SK-N-DZ (cell line): ENCODE measurements around the gene CHRNA4. TPM values are rescaled to one million over a fixed set of nuclear protein-coding genes. Genes with fewer than 3 reads are reported as not detected.

ENCODE experiments used
- DNase-seq: peaks from one replicate; pipeline ENCODE4 v3.0.0-alpha.2; 2015; ENCODE audit warnings: low spot score
- polyA plus RNA-seq, 2 experiments: library from polyadenylated mRNA; depleted of rRNA; stranded (reverse); fragments of >200 nt; gene quantifications; 2 replicates each; pipeline ENCODE4 v1.2.3, GENCODE V29; 2014

CHRNA4 gene
- 0.14 TPM in 1 of 2 replicates, not detected in the other for polyA plus RNA-seq (2014; cell fraction: cytosol; rRNA removed)
- polyA plus RNA-seq (2014; cell fraction: nucleus; rRNA removed): 0.03 TPM in 1 of 2 replicates, not detected in the other

DNA sequence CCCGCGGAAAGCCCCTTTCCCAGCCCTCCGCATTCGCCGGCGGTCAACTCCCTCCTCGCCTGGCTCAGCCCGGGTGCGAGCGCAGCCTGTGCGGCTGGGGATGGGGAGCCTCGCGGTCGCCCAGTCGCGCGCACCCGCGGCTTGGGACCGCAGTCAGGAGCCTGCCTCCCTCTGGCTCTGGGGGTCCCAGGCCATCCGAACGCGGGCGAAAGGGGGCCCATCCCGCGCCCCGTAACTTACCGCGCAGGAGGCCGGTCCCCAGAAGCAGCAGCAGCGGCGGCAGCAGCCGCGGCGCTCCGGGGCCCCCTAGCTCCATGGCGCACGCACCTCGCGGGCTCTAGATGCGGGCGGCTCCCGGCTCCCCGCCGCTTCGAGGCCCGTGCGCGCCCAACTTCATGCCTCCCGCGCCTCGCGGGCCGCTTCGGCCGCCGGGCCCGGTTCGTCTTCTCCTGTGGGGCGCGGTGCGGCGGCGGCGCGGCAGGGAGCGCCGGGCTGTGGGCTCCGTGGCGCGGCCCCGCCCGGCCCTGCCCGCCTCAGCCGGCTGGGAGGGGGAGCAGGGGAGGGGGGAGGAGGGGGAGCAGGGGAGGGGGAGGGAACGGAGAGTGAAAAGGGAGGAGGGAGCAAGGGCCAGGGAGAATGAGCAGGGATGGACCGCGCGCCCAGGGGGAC lies at the start of gene CHRNA4:
Gene CHRNA4, minus strand, starts transcription at position 500 of the 669 bp plus-strand sequence. Its CDS starts 184 bp downstream, at position 316.
- no peak for DNase-seq

DNA sequence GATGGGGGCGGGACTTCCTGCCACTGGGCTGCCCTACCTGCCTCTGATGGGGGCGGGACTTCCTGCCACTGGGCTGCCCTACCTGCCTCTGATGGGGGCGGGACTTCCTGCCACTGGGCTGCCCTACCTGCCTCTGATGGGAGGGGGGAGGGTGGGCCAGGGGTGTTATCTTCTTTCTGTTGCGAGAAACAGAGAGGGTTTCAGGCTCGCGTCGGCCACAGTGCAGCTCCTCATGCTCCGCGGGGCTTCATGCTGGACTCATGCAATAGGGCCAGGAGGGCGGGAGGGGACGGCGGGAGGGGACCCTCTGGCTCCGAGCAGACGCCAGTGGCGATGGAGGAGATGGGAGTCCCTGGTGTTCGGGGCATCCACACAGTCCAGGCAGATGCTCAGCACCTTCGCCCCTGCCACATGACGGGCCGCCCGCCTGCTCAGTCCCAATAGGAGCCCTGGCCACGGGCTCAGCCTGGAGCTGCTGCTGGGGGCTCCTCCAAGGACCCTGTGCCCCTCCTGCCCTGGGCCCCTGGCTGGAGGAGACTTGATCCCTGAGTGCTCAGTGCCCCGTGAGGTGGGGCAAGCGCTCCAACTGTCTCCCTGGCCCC lies 48.8 kb upstream of the CHRNA4 start:
- DNase-seq: no peak

DNA sequence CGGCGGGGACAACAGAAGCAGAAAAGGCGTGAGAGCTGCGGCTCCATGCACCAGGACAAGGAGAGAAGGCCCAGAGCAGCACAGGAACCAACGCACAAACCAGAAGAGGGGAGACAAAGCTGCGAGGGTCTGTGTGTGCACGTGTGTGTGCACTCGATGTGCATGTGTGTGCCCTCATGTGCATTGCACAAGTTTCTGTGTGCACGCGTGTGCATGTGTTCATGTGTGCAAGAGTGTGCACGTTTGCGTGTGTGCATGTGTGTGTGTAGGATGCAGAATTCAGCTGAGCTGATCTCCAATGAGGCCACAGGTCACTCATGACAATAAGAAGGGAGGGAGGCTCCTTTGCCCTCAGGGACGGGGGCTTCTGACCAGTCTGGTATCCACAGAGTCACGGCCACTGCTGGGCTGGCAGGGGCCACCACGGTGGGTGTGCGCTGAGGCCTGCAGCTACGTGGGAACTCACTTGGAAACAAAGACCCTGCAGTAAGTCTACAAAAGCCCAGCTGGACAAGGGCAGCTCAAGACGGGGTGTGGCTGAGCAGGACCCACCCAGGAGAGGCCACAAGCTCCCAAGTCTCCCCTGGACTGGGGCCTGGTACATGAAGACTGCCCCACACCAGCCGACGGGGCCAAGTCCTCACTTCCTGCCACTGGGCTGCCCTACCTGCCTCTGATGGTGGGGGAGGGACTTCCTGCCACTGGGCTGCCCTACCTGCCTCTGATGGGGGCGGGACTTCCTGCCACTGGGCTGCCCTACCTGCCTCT lies 48.1 kb upstream of the CHRNA4 start:
- no peak for DNase-seq

DNA sequence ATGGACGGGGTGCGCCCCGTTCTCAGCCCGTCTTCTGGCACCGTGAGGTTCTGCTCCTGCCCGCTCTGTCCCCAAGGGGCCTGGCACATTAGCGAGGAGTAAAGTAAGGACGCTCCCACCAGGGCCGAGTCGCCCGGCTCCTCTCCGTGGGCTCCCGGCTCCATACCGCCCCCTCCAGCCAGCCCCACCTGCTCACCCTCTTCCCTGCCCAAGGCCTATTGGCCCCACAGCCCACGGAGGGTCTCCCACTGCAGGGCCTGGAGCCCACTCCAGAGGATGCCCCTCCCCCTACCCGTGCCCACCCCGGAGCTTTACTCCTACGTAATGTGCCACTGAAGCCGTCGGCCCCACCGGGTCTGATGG lies 47.5 kb upstream of the CHRNA4 start:
- DNase-seq: no peak

DNA sequence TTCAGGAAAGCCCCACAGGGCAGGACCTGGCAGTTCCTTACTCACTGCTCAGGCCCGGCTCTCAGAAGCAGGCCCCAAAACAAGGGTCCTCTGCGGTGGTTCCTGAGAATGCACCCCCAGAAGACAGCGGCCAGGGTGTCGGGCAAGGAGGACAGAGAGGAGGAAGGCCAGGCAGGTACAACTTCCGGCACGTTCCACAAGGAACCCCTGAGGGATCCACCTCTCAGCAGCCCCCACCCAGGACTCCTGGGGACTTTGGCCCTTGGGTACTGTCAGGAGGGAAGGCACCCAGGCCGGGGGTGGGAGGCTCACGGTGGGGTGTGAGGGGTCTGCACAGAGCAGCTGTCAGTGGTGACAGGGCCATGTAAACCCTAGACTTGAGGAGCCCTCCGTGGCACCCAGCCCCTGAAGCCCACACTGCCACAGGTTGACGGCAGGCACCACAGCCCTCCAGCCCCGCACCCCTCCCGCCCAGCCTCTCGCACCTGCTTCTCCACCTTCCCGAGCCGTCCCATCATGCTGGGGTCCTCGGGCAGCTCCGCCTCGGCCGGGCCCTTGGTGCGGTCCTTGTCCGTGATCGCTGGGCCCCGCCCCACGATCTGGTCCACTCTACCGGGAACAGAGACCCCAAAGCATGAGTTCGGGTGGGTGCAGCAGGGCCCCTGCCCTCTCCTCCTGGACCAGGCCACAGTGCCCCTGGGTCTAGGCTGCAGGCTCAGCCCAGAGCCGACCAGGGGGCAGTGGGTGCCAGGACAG lies 47.0 kb upstream of the CHRNA4 start:
- DNase-seq: no peak

DNA sequence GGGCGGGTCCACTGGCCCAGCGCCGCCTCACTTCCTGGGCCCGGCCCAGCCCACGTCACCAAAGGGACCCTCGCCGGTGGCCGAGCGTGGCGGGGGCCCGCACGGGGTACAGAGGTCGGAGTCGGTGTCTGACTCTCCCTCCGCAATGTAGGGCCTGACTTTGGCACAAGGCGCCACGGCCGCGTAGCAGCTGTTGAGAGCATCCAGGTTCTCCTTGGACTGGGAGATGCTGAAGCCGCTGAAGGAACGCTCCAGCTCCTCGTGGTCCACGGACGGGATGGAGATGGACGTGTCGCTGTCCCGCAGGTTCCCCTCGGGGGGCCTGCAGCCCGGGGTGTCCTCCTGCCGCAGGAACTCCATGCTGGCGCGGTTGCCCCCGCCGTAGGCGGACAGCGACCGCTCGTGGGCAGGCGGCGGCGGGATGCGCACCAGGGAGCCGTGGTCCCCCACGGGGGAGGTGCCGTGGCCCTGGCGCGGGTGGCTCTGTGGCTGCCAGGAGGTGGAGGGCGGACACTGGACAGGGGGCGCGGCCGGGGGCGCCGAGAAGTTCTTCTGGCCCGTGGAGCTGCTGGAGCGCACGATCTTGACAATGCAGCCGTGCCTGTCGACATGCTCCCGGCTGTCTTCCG lies 45.6 kb upstream of the CHRNA4 start:
- no peak for DNase-seq

DNA sequence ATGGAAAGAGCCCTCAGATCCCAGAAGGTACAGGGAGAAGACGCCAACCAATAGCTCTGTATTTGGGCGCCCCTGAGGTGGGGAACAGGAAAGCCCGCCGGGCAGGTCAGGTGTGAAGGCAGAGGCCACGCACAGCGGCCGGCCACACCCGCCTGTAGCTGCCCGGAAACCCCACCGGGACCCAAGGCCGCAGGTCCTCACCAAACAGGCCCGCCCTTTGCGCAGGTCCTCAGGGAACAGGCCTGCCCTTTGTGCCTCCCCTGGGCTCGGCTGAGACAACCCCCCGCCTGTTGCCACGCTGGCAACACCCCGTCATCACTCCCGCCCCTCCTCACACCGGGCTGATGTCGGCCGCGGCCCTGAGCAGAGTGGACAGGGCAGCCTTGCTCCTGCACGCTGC lies 44.9 kb upstream of the CHRNA4 start:
- no peak for DNase-seq

DNA sequence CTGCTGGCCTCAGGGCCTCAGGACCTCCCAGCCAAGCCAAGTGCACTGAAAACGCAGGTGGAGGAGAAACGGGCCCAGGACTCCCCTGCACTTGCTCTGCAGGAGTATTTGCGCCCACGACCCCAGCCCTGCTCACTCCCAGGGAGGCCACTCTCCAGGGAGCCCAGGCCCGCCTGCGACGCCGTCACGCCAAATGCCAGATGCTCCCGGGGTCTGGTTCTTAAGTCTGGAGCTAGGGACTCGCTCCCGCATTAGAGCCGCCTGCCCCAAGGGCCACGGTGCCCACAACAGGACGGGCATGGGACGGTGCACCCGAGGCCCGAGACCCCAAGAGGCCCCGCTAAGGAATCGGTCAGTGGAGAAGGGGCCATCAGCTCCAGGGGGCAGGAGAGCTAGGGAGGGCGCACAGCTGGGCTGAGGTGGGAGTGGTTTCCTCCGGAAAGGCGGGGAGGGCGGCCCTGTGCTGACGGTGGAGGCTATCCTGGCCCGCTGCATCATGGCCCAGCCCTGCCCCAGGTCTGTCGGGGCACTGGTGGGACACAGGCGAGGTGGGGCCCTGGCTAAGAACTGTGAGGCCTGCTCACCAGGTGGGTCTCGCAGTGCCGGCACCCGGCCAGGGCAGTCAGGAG lies 44.1 kb upstream of the CHRNA4 start:
- DNase-seq: peak; percentile 74

DNA sequence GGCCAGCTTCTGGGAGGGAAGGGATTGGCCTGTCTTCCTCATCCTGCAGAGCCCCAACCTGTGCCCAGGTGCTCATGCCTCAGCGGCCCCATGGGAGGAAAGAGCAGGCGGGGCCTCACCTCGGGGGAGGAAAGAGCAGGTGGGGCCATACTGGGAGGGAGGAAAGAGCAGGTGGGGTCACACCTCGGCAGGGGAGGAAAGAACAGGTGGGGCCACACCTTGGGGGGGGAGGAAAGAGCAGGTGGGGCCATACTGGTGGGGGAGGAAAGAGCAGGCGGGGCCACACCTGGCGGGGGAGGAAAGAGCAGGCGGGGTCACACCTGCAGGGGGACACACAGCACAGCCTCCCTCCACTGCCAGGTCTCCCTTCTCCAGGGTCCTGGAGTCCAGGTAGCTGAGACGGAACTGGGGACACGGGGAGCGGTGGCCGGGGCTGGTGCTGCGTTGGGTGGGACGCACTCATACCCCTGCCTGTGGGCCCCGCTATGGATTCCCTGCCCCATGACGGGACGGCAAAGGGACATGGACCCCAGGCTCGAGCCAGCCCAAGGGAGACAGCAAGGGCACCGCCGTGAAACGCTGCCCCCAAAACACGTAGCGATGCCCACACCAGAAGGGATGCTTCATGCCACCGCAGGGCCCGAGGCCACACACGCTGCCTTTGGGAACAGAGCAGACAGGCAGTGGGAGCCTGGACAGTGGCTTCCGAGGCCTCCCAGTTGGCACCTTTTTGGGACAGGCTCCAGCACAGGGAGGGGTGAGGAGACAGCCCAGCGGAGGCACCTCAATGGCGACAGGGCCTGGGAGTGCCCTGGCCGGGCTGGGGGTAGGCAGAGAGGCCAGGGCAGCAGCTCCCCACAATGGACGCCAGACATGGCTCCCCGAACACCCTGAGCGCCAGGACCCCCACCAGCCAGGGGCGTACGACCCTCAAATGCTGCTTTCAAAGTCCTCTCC lies 43.3 kb upstream of the CHRNA4 start:
- DNase-seq: no peak

DNA sequence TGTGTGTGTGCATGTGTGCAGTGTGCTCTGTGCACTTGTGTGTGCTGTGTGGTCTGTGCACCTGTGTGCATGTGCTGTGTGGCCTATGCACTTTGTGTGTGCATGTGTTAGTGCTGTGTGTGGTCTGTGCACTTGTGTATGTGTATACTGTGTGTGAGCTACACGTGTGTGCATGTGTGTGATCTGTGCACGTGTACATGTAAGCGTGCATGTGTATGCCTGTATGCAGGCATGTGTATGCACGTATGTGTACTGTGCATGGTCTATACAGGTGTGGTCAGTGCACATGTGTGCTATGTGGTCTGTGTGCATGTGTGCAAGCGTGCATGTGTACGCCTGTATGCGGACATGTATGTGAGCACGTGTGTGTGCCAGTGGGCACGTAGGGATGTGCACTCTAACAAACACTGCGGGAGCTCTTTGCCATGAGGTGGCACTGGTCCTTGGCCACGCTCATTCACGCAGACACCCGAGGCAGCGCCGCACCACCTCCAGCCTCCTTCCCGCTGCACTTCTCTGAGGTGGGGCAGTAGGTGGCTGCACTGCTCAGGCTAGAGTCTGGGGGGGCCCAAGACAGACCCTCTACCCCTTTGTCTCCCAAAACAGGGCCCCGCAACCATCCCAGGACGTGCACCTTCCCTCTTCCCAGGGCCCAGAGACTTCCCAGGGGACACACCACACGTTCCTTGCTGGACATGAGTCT lies 42.4 kb upstream of the CHRNA4 start:
- DNase-seq: no peak

DNA sequence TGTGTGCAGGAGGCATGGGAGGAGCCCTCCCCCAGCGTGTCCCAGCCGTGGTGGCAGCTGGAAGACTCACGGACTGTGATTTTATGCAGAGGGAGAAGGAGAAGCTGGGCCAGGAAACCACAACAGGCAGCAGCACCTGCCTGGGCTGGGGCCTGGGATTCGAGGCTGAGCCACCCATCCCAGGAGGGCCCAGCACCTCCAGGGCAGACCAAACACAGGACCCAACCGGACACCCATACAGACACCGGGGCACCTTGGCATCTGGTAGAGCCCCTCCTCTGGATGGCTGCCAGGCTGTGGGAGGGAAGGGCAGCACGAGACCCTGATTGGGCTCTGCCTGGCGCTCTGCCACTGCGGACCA lies 41.7 kb upstream of the CHRNA4 start:
- DNase-seq: no peak

DNA sequence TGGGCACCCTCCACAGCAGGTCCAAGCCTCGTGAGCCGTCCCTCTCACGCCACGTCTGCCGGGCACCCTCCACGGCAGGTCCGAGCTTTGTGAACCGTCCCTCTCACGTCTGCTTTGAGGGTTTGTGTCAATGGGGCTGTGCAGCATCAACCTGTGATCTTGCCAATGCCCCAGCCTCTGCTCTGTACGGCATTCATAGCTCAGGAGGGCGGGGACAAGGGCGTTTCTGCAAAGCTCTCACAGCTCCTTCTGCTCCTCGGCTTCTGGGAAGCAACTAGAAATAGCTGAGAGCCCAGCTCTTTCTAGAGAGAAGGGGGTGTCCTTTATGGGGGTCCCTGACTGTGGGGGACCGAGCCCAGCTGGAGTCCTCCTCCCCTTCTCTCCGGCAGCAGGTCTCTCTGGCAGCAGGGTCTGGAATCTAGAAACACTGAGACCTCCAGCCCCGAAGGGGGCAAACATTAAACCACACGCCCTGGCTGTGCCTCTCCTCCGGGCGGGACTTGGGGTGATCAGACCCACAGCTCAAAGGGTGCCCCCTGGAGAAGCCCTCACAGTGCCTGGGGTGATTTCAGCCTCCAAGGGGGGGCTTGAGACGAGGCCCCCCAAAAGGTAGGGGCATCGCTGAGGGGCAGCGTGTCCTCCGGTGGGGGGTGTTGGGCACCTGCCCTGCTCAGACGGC lies 41.2 kb upstream of the CHRNA4 start:
- no peak for DNase-seq

DNA sequence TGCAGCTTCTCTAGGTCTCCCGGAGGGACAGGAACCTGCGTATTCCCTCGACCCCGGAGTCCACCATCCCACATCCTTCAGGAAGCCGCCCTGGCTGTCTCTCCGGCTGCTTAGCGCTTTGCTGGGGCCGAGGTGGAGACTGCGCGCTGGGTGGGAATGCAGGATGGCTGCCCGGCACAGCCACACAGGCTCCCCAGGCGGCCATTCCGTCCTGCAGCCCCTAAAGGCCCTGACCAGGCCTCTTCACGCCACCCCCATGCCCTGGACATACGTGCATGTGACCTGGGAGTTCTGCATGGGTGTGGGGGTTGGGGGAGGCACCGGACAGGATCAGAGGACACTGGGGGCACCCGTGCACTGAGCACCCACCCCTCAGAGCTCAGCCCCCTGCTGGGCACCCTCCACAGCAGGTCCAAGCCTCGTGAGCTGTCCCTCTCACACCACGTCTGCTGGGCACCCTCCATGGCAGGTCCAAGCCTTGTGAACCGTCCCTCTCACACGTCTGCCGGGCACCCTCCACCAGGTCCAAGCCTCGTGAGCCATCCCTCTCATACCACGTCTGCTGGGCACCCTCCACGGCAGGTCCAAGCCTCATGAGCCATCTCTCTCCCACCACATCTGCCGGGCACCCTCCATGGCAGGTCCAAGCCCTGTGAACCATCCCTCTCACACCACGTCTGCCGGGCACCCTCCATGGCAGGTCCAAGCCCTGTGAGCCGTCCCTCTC lies 40.4 kb upstream of the CHRNA4 start:
- no peak for DNase-seq

DNA sequence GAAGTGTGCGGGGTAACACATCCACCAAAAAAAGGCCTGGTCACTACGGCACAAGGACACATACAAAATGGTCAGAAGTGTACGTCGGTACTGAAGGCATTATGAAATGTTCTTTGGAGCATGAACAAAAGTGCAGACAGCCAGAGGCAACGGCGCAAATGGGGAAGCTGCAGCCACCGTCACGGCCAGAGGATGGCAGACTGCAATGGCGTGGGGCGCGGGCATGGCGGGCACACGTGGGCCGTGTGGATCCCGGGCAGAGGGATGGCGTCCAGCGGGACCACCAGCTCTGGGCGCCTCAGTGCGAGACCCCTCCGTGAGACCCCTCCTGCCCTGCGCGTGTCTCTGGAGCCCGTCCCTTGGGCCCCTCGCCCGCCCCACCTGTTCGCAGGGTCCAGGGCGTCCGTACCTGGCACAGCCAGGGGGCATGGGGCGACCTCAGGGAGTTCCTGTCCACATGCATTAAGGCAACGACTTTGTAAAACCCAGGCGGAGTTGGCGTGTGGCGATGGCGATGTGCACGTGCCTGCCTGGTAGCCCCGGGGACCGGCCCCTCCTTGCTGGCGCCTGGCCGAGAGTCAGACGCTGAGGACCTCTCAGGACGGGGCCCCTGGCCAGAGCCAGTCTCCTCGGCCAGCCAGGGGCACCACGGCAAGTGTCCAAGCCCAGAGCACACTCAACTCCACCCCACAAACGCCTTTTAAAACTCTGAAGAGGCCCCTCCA lies 39.5 kb upstream of the CHRNA4 start:
- no peak for DNase-seq

DNA sequence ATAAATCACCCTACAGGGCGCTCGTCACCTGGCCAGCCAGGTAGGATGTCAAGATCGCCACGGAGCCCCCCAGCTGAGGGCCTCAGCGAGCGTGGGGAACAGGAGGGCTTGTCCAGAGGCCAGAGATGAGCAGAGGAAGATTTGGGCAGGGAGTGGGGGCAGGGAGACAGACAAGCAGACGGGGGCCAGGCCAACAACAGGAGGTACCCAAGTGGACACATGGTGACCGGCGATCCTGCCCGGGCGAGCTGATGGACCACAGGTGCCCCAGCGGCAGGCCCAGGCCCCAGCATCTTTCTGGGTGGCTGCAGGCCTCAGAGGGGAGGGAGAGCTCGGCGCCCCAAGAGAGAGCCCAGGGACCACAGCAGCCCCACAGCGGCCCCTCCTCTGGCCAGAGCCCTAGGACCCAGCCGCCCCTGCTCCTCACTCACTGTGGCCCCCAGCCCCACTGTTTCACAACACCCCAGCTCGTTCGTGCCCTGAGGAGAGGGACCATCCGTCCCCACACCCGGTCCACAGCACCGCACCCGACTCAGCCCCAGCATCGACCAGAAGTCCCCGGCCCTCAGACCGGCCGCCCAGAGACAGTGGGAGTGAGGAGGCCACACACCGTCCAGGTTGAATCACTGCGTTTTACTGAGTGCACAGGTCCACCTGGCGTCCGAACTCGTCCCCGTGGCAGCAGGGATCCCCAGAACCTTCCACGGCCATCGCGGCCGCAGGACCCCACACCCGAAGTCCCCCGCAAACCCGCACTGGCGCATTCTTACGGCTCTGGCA lies 38.6 kb upstream of the CHRNA4 start:
- no peak for DNase-seq

DNA sequence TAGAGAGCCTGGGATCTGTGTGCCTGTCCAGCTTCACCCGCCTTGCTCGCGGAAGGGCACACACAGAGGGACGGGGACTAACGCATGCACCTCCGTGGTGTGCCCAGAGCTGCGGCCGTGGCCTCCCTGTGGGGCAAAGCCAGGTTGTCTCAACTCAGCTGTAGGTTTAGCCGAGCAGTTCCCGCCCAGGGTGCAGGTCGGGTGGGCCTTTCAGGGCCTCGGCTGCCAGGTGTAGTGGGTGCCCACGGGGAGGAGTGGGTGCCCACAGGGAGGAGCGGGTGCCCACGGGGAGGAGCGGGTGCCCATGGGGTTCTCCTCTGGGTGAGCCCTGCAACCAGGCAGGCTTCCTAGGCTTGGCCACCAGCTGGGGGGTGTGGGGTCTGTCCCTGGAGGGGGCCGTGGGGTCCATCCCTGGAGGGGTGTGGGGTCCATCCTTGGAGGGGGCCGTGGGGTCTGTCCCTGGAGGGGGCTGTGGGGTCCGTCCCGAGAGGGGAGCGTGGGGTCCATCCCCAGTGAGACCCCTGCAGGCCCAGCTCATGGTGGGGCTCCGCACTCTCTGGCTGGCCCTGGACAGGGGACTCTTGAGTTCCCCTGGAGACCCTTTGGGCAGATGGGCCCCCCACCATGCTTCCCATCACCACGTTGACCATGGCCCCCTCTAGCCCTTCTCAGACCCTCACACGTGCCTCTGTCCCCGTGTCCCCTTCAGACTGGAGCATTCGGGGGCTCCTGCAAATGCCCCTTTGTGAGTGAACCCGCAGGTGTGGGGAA lies 37.8 kb upstream of the CHRNA4 start:
- DNase-seq: no peak
